Neural progenitor cell (in vitro differentiated cells): ENCODE measurements around the gene YTHDC1.

Experiments used
- CTCF ChIP-seq: fragments of 200-600 bp; sonication (generic); IDR thresholded peaks from 2 replicates; pipeline ENCODE4 v1.5.1; 2017; ENCODE audit warnings: antibody characterized with exemption, mild to moderate bottlenecking
- EZH2 ChIP-seq: fragments of 200-600 bp; sonication (generic); IDR thresholded peaks from 2 replicates; pipeline ENCODE4 v1.6.1; 2017; ENCODE audit warnings: antibody characterized with exemption, mild to moderate bottlenecking, moderate library complexity

GRCh38 chr4:68360231-68360968 is 10.5 kb upstream of the YTHDC1 start:
- TF ChIP-seq CTCF, result no peak
- TF ChIP-seq EZH2, result no peak
